Neutrophil (primary cell): ENCODE measurements around the gene SKAP1.

Source experiments
- H3K27ac ChIP-seq: fragments of 200-600 bp; sonication (generic); 2 replicates; pipeline ENCODE4 v1.5.1; 2016; ENCODE audit warnings: mild to moderate bottlenecking, moderate library complexity
- H3K27me3 ChIP-seq: fragments of 200-600 bp; sonication (generic); 2 replicates; pipeline ENCODE4 v1.6.0; 2016; ENCODE audit warnings: mild to moderate bottlenecking
- H3K36me3 ChIP-seq: fragments of 200-600 bp; sonication (generic); 2 replicates; pipeline ENCODE4 v1.5.1; 2017
- H3K4me1 ChIP-seq, 2 experiments: fragments of 200-600 bp in 1 of 2; sonication (generic) in 1 of 2; 1 replicate in 1 of 2; 2 replicates in 1 of 2; pipeline versions ENCODE4 v1.5.1 to v1.6.1; 2013 to 2016; ENCODE audit warnings: low read depth in 1 of 2, low read length in 1 of 2, mild to moderate bottlenecking in 1 of 2, moderate library complexity in 1 of 2; ENCODE audit not compliant: control insufficient read depth in 1 of 2, insufficient read depth in 1 of 2
- H3K4me3 ChIP-seq, 2 experiments: fragments of 200-600 bp in 1 of 2; sonication (generic) in 1 of 2; 1 replicate in 1 of 2; 2 replicates in 1 of 2; pipeline ENCODE4 v1.5.1; 2013 to 2016; ENCODE audit warnings: low read depth in 1 of 2, low read length in 1 of 2, mild to moderate bottlenecking in 1 of 2, moderate library complexity in 1 of 2
- H3K9me3 ChIP-seq: fragments of 200-600 bp; sonication (generic); 2 replicates; pipeline ENCODE4 v1.5.1; 2016
- CTCF ChIP-seq: fragments of 200-600 bp; sonication (generic); IDR thresholded peaks from 2 replicates; pipeline ENCODE4 v1.5.1; 2016; ENCODE audit warnings: antibody characterized with exemption

Gene SKAP1

GRCh38 chr17:48125829-48126531 is 304.0 kb downstream of the SKAP1 start:
- Histone ChIP-seq H3K9me3 (no peaks in the 10 kb centered on the region), H3K4me3 (no peak overlapping the region), H3K36me3 (peaks cover 70% of the 10 kb centered on the region), H3K27me3 (no peaks in the 10 kb centered on the region), H3K4me1 (no peaks in the 10 kb centered on the region), H3K27ac (peak overlapping the region; percentile 41)
- no peak for TF ChIP-seq CTCF

GRCh38 chr17:48123776-48124388 is 306.1 kb downstream of the SKAP1 start:
- no peaks in the 10 kb centered on the region for H3K27me3 ChIP-seq
- no peak overlapping the region for H3K4me3 ChIP-seq
- no peaks in the 10 kb centered on the region for H3K4me1 ChIP-seq
- H3K9me3 ChIP-seq: no peaks in the 10 kb centered on the region
- TF ChIP-seq CTCF: no peak
- peaks cover 87% of the 10 kb centered on the region for H3K36me3 ChIP-seq
- H3K27ac ChIP-seq: peak overlapping the region; percentile 17

GRCh38 chr17:48123111-48123510 is 306.9 kb downstream of the SKAP1 start:
- Histone ChIP-seq H3K27ac (peak overlapping the region; percentile 17), H3K4me3 (no peak overlapping the region), H3K9me3 (no peaks in the 10 kb centered on the region), H3K4me1 (no peaks in the 10 kb centered on the region), H3K36me3 (peaks cover 95% of the 10 kb centered on the region), H3K27me3 (no peaks in the 10 kb centered on the region)
- no peak for TF ChIP-seq CTCF

- TF ChIP-seq CTCF: no peak
Observed at GRCh38 chr17:48122665-48123045, 307.4 kb downstream of the SKAP1 start.

GRCh38 chr17:48121923-48122664 is 307.9 kb downstream of the SKAP1 start:
- no peak overlapping the region for H3K4me3 ChIP-seq
- no peaks in the 10 kb centered on the region for H3K4me1 ChIP-seq
- no peak for TF ChIP-seq CTCF
- H3K9me3 ChIP-seq: no peaks in the 10 kb centered on the region
- H3K27ac ChIP-seq: no peak overlapping the region
- H3K27me3 ChIP-seq: no peaks in the 10 kb centered on the region
- H3K36me3 ChIP-seq: peaks cover 96% of the 10 kb centered on the region

More at GRCh38 chr17:48122665-48123045, 307.4 kb downstream of the SKAP1 start:
- Histone ChIP-seq H3K9me3 (no peaks in the 10 kb centered on the region), H3K4me3 (no peak overlapping the region), H3K4me1 (no peaks in the 10 kb centered on the region), H3K36me3 (peaks cover 96% of the 10 kb centered on the region), H3K27ac (no peak overlapping the region), H3K27me3 (no peaks in the 10 kb centered on the region)
